Thyroid gland (tissue), 4 donors: Measurements from ENCODE around the gene CPXM2. TPM values are rescaled to one million over a fixed set of nuclear protein-coding genes. Genes with fewer than 3 reads are reported as not detected.

Source experiments
- DNase-seq, 2 donors: peaks; one replicate each; pipeline ENCODE4 v3.0.0-alpha.2; 2019
- H3K27ac ChIP-seq, 3 donors: fragments of 200-600 bp; sonication (generic); 1 replicate in 2 of 3; 2 replicates in 1 of 3; pipeline ENCODE4 v1.5.1; 2016 to 2019; ENCODE audit warnings: mild to moderate bottlenecking in 1 of 3, moderate library complexity in 1 of 3
- H3K27me3 ChIP-seq: fragments of 200-600 bp; sonication (generic); one replicate; pipeline ENCODE4 v1.5.1; 2019
- H3K36me3 ChIP-seq, 2 donors: fragments of 200-600 bp; sonication (generic); one replicate each; pipeline ENCODE4 v1.5.1; 2016 to 2019
- H3K4me1 ChIP-seq, 2 donors: fragments of 200-600 bp; sonication (generic); one replicate each; pipeline ENCODE4 v1.5.1; 2017 to 2019
- H3K4me3 ChIP-seq, 3 donors: fragments of 200-600 bp; sonication (generic); replicated peaks in 1 of 3; 1 replicate in 2 of 3; 2 replicates in 1 of 3; pipeline ENCODE4 v1.5.1; 2016; ENCODE audit warnings: mild to moderate bottlenecking in 1 of 3
- H3K9me3 ChIP-seq: fragments of 200-600 bp; sonication (generic); one replicate; pipeline ENCODE4 v1.5.1; 2017
- POLR2A ChIP-seq, 2 donors: fragments of 450-650 bp; IDR thresholded peaks; one replicate each; pipeline ENCODE4 v1.6.1; 2017; ENCODE audit warnings: antibody characterized with exemption in 2 of 2, mild to moderate bottlenecking in 2 of 2, moderate library complexity in 1 of 2
- WGBS, 2 donors: methylation state at CpG; one replicate each; pipeline ENCODE4 v1.1.5; 2017; 5-methylcytosine and 5-hydroxymethylcytosine counted together
- intact Hi-C: fragments of 100-400 bp; cut with DNase I; formaldehyde crosslinking; loops from one replicate; pipeline ENCODE4 v1.15.1; 2023
- total RNA-seq, 4 donors: library from RNA; depleted of rRNA; stranded (reverse); fragments of >200 nt; gene quantifications; one replicate each; pipeline ENCODE4 v1.2.3, GENCODE V29; 2016
- TF ChIP-seq, protein P1 (sequence below), 6 experiments: fragments of 200-600 bp in 3 of 6; fragments of 450-650 bp in 3 of 6; sonication (generic) in 3 of 6; IDR thresholded peaks; one replicate each; pipeline ENCODE4 v1.5.1; 2016 to 2019; ENCODE audit warnings: antibody characterized with exemption in 6 of 6, mild to moderate bottlenecking in 2 of 6, inconsistent platforms in 1 of 6, moderate library complexity in 1 of 6

CPXM2 gene
- total RNA-seq, 4 donors from 2014 or later = 6.3 to 11.6 (median 8.5) TPM

DNA sequence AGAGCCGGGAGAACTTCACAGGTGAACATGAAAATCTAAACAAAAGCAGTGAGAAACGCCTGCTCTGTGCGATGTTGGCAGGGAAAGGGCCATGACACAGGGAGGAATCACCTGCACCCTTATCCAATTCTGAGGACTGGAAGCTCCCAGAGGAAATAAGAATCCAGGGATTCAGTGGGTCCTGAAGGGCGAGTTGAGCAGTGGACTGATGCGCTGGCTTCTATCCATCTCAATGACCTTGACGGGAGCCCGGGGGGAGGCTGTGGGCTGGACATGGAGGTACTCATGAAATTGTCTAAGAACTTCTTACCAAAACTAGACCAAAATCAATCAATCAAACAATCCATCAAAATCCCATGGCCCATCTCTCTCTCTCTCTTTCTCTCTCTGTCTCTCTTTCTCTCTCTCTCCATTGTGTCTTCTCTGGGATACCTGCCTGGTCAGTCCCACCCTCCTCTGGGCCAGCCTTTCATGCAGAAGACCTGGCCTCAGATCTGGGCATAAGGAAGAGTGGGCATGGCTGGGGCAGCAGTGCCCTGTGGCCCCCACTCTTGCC lies 7.2 kb downstream of the CPXM2 start:
- Histone ChIP-seq H3K4me1 (no peaks in the 10 kb centered on the region), H3K4me3 (no peak overlapping the region), H3K9me3 (no peaks in the 10 kb centered on the region), H3K27ac (no peak overlapping the region), H3K27me3 (no peaks in the 10 kb centered on the region), H3K36me3 (no peaks in the 10 kb centered on the region)
- intact Hi-C loops = no loop called here
- DNase-seq = no peak
- TF ChIP-seq, protein P1, sequence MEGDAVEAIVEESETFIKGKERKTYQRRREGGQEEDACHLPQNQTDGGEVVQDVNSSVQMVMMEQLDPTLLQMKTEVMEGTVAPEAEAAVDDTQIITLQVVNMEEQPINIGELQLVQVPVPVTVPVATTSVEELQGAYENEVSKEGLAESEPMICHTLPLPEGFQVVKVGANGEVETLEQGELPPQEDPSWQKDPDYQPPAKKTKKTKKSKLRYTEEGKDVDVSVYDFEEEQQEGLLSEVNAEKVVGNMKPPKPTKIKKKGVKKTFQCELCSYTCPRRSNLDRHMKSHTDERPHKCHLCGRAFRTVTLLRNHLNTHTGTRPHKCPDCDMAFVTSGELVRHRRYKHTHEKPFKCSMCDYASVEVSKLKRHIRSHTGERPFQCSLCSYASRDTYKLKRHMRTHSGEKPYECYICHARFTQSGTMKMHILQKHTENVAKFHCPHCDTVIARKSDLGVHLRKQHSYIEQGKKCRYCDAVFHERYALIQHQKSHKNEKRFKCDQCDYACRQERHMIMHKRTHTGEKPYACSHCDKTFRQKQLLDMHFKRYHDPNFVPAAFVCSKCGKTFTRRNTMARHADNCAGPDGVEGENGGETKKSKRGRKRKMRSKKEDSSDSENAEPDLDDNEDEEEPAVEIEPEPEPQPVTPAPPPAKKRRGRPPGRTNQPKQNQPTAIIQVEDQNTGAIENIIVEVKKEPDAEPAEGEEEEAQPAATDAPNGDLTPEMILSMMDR (IDR thresholded peaks at IDR 0.05) = no peak
- no peak for TF ChIP-seq POLR2A (IDR thresholded peaks at IDR 0.05)
- 72% methylated on average over 7 of the region's 7 CpGs for WGBS, 2 donors

DNA sequence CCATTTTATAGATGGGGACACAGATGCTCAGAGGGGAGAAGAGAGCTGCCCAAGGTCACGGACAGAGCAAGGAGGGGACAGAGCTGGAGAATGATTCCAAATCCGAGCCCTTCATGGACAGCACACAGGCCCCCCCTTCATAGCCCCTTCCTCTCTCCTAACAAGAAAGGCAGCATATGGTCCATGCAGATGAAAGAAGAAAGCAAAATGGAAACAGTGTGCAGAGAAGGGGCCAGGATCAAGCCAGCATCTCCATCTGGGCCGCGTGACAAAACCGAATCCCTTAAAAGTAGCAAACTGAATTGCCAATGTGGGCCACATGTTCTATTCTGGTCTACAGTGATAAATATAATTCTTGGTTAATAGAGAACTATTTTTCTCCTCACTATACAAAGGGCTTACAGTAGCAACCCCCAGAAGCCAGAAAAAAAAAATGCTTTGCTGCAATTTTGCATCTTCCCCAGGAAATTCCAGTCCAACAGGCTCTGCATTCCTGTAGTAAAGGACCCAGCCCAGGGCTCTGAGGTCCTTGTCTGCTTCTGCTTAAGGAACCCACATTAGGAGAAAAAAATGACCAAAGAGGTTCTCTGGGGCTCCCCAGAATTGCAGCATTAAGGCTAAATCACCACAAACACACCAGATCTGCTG lies 7.8 kb downstream of the CPXM2 start:
- intact Hi-C loops = no loop called here
- no peaks in the 10 kb centered on the region for H3K36me3 ChIP-seq
- WGBS, 2 donors = 94% methylated on average over 5 of the region's 5 CpGs
- H3K27ac ChIP-seq = no peak overlapping the region
- TF ChIP-seq, protein P1 (IDR thresholded peaks at IDR 0.05) = no peak
- no peak for TF ChIP-seq POLR2A (IDR thresholded peaks at IDR 0.05)
- H3K9me3 ChIP-seq = no peaks in the 10 kb centered on the region
- H3K4me1 ChIP-seq = no peaks in the 10 kb centered on the region
- DNase-seq = no peak
- H3K4me3 ChIP-seq = no peak overlapping the region
- no peaks in the 10 kb centered on the region for H3K27me3 ChIP-seq

DNA sequence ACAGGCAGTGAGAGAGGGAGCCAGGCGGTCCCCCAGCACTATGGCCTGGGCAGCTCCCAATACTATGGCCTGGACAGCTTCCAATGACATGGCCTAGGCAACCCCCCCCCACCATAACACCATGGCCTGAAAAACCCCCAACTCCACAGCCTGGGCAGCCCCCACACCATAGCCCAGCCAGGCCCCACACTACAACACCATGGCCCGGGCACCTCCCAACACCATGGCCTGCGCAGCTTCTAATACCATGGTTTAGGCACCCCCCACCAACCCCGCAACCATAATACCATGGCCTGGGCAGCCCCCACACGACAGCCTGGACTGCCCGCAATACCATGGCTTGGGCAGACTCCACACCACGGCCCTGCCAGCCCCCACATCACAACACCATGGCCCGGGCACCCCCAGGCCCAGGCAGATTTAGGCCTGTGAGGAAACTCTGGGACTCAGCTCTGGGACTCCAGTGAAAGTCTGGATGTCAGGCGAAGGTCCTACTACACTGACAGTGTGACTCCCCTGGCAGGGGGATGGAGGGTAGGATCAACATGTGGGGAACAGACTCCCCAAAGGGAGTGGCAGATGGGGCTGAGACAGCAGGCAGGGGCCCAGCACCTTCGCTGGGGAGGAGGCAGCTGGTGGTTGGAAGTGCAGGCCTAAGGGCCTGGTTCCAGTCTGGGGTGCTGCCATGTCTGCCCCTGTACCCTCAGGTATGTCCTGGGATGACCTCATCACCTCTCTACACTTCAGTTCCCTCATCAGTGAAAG lies 8.7 kb downstream of the CPXM2 start:
- H3K27ac ChIP-seq = no peak overlapping the region
- no peaks in the 10 kb centered on the region for H3K36me3 ChIP-seq
- intact Hi-C loops = no loop called here
- no peak for DNase-seq
- no peak for TF ChIP-seq POLR2A (IDR thresholded peaks at IDR 0.05)
- TF ChIP-seq, protein P1 (IDR thresholded peaks at IDR 0.05) = no peak
- 83 to 96% methylated on average over 5 to 8 of the region's 10 CpGs for WGBS, 2 donors
- H3K9me3 ChIP-seq = no peaks in the 10 kb centered on the region
- H3K4me1 ChIP-seq = no peaks in the 10 kb centered on the region
- no peak overlapping the region for H3K4me3 ChIP-seq
- H3K27me3 ChIP-seq = no peaks in the 10 kb centered on the region

DNA sequence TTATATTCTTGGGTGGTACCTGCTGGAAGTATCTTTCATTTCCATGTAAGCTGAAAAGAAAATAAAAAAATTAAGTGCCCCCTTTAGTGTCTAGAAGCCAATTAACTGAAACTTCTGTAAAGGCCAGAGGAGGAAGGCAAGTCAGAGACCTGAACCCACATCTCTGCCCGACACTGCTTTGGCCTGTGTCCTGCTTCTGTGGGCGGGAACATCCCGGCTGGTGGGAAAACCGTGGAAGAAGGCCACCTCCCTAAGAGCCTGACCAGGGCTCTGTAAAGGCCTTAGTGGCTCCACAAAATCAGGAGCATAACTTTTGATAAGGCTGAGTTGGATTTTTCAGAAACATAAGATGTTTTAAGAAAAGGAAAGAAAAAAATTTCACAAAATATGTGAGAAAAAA lies 9.4 kb downstream of the CPXM2 start:
- Histone ChIP-seq H3K9me3 (no peaks in the 10 kb centered on the region), H3K4me3 (no peak overlapping the region), H3K36me3 (no peaks in the 10 kb centered on the region), H3K4me1 (no peaks in the 10 kb centered on the region), H3K27me3 (no peaks in the 10 kb centered on the region), H3K27ac (no peak overlapping the region)
- WGBS, 2 donors = 62 to 79% methylated on average over 4 of the region's 4 CpGs
- intact Hi-C loops = no loop called here
- DNase-seq = no peak
- no peak for TF ChIP-seq POLR2A (IDR thresholded peaks at IDR 0.05)
- TF ChIP-seq, protein P1 (IDR thresholded peaks at IDR 0.05) = no peak
